SK-N-MC (cell line): ENCODE data around the gene CTBP2.

Experiments
- EZH2 ChIP-seq: fragments of 200-600 bp; sonication (generic); IDR thresholded peaks from one replicate; pipeline ENCODE4 v1.6.1; 2017; ENCODE audit warnings: antibody characterized with exemption
- POLR2AphosphoS5 ChIP-seq: IDR thresholded peaks from 2 replicates; pipeline ENCODE4 v1.6.1; 2012; ENCODE audit warnings: mild to moderate bottlenecking, low read depth, low read length, borderline replicate concordance

- TF ChIP-seq EZH2 (no peak), POLR2AphosphoS5 (no peak)
Measured at GRCh38 chr10:125004571-125005311, 155.6 kb downstream of the CTBP2 start.
